GM18526 (cell line): ENCODE results near the gene PTPRO.

ENCODE experiments used
- POLR2A ChIP-seq: IDR thresholded peaks from 3 replicates; pipeline ENCODE4 v1.6.1; 2011; ENCODE audit not compliant: insufficient read length; ENCODE audit errors: extremely low read depth

The PTPRO gene

DNA sequence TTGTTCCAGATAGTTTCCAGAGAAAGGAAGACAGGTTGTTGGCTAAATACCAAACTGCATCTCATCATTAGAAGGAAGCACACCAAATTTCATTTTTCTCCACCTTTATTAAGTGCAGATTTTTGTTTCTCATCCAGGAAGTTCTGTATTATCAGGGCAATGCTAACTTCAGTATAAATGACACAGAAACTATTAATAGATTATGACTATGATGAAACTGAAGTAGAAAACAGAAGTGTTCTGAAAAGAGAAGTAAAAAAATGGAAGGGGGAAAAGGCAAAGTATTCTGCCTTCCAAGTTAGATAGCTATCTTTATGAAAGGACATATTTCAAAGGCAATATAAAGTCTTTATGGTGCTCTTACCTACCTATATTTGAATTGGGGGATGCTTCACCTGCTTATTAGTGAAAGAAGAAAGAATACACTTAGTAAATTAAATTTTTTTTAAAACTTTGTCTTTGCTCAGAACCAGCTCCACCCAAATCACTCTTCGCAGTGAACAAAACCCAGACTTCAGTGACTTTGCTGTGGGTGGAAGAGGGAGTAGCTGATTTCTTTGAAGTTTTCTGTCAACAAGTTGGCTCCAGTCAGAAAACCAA, 223.9 kb downstream of the PTPRO start:
- no peak for TF ChIP-seq POLR2A

GRCh38 chr12:15547063-15547462, 224.8 kb downstream of the PTPRO start:
- no peak for TF ChIP-seq POLR2A

GRCh38 chr12:15547691-15548090, 225.4 kb downstream of the PTPRO start:
- no peak for TF ChIP-seq POLR2A

DNA sequence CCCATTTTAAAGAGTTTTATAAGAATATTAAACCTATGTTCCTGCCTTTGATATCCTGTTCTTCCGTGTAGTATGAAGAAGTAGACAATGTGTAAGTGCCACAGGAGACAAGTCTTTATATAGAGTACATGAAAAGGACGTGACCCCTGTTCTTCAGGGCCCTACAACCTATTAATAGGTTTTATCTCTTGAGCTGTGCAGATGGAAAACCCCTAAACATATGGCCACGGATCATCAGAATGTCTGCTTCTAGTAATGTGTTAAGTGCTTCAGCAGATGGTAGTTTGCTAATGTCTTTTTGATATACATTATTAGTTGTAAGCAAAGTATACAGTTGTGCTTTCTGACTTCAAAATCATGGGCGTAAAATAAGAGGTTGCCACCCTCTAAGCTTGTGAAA, 228.5 kb downstream of the PTPRO start:
- no peak for TF ChIP-seq POLR2A

- no peak for TF ChIP-seq POLR2A
Measured at GRCh38 chr12:15555446-15555845, 233.1 kb downstream of the PTPRO start.

GRCh38 chr12:15556411-15557102, 234.2 kb downstream of the PTPRO start:
- TF ChIP-seq POLR2A, result no peak

DNA sequence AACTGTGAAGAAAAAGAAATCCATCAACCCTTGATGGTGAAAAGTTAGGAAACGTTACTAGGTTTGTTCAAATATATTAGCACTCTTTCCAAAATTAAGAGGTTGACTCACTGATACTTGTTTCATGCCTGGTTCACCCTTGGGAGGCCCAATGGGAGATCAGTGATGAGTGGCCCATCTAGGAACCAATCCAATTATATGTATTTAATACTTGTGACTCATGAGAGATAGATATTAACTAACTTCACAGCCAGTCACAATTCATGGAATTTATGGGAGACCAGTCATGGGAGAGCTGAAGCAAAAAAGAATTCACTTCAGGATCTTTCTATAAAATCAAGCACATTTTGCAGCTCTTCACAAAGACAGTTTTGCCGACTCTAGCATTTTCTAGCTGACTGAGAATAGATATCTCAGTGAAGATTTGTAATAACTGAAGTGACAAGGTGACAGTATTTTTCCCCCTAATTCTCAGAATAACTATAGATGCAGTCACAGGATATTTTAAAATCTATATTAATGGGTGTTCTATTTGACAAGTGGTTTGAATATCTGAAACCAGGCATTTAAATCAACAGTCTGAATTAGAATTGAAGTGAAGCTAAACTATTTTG, 236.7 kb downstream of the PTPRO start:
- TF ChIP-seq POLR2A, result no peak

GRCh38 chr12:15561396-15561795, 239.1 kb downstream of the PTPRO start:
- TF ChIP-seq POLR2A, result no peak

- no peak for TF ChIP-seq POLR2A
Measured at GRCh38 chr12:15562263-15562662, 240.0 kb downstream of the PTPRO start.

- no peak for TF ChIP-seq POLR2A
Measured at GRCh38 chr12:15563663-15564062, 241.4 kb downstream of the PTPRO start.

DNA sequence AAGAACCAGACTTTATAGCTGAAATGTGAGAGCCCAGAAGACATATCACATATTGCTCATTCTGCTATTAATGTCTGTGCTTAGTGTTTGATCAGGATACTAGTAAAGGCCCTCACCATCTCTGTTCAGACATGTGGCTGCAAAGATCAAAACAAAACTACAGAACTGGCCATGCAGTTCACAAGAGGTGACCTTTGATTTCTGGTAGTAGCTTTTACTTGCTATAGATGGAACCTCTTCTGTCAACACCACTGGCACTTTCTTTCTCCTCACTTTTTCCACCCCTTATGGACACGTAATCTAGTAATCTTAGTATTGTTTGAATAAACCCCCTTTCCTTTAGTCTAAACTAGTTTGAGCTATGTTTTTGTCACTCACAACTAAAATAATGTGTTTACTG, 252.0 kb downstream of the PTPRO start:
- no peak for TF ChIP-seq POLR2A

DNA sequence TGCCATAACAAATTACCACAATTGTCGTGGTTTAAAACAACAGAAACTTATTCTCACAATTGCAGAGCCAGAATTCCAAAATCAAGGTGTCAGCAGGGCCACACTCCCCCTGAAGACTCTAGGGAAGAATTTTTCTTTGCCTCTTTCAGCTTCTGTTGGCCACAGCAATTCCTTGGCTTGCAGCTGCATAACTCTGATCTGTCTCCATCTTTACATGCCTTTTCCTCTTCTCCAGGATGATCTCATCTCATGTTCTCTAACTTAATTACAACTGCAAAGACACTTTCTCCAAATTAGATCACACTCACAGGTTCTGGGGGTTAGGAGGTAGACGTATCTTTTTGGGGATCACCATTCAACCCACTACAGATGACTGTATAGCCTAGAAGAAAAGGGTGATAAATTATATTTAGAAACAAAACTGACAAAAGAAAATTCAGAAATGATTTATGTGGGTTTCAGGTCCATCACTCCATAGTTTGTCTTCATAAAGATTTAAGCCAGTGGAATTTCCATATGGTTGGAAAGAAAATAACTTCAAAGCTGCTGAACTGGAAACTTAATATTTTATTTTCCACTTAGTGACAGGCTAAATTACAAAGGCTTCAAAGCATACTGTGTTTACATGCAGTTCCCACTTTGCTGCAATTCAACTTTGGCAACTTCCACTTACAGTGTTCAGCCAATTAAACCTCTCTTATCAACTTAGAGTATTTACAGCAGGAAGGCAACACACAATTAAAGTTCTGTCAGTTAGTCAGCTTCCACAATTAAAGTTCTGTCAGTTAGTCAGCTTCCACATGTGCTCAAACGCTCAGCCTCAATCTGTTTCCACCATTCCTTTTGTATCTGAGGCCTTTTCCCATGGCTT, 253.6 kb downstream of the PTPRO start:
- TF ChIP-seq POLR2A, result no peak

DNA sequence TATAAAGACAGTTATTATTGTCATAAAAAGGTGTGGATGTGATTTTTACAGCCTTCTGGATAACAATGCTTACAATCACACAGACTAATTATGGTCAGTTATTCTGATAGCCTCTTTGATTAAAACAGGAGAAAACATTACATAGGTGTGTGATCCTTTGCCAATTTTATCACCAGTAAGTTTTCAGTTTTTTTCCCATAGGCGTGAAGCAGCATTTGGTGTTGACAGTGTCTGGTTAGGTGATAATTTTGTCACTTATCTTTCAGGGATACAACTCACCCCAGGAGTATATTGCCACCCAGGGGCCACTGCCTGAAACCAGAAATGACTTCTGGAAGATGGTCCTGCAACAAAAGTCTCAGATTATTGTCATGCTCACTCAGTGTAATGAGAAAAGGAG, 258.1 kb downstream of the PTPRO start:
- TF ChIP-seq POLR2A, result no peak

DNA sequence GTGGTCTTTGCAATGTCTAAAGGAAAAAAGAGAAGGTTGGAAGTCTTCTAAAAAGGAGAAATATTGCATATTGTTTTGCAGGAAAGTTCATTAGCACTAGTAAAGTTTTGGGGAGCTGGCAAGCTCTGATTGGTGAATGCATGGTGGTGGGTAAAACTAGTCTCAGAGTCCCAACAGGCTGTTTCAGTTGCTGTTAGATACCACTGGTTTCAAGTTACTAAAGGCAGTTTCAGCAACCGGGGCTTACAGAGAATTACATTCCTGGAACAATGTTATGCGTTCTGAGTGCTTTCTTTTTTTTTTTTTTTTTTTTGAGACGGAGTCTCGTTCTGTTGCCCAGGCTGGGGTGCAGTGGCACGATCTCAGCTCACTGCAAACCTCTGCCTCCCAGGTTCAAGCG, 258.7 kb downstream of the PTPRO start:
- TF ChIP-seq POLR2A, result no peak

DNA sequence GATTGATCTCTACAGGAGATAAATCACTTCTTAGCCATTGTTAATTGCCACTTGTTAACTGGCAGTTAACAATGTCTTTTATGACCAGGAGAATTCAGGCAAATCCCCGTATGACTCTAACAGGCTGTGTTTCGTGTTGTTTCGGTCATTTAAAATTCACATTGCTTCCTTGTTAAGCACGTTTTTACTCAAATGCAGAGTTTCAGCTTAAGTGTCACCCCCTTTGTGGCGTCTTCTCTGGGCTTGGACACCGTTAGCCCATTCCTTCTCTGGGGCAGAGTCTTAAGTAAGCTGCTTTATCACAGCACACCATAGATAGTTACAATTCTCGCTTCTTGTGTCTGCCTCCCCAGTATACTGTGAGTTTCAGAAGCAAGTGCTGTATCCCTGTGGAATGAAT, 261.5 kb downstream of the PTPRO start:
- no peak for TF ChIP-seq POLR2A

- TF ChIP-seq POLR2A, result no peak
Measured at GRCh38 chr12:15584366-15585041, 262.2 kb downstream of the PTPRO start.
